Measurements from ENCODE around the gene HIVEP2.

Gene HIVEP2

GRCh38 chr6:142833054-142833453 is 111.9 kb downstream of the HIVEP2 start:
- TF ChIP-seq, protein P1, sequence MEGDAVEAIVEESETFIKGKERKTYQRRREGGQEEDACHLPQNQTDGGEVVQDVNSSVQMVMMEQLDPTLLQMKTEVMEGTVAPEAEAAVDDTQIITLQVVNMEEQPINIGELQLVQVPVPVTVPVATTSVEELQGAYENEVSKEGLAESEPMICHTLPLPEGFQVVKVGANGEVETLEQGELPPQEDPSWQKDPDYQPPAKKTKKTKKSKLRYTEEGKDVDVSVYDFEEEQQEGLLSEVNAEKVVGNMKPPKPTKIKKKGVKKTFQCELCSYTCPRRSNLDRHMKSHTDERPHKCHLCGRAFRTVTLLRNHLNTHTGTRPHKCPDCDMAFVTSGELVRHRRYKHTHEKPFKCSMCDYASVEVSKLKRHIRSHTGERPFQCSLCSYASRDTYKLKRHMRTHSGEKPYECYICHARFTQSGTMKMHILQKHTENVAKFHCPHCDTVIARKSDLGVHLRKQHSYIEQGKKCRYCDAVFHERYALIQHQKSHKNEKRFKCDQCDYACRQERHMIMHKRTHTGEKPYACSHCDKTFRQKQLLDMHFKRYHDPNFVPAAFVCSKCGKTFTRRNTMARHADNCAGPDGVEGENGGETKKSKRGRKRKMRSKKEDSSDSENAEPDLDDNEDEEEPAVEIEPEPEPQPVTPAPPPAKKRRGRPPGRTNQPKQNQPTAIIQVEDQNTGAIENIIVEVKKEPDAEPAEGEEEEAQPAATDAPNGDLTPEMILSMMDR (IDR thresholded peaks at IDR 0.05; ENCODE audit: low read depth, low read length, missing control alignments): no peak
- no peak for DNase-seq (ENCODE audit: extremely low read depth, low read depth)
- no peak overlapping the region for H3K4me3 ChIP-seq (replicated peaks; ENCODE audit: low read depth, low read length)

DNA sequence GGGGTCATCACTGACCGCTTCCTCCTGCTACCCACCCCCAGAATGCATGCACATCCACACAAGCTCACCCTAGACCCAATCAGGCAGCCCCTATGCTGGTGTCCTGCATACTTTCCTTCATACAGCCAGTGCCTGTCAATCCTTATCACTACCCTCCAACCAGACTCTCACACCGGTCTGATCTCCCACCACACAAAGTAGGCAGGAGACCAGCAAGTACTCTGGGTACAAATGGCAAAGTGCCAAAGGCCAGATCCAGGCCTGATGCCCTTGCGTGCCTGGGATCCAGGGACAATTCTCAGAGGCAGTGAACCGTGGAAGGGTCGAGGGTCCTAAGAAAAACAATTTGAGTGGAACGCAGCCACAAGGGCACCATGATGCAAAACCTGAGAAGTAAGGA is 114.2 kb downstream of the HIVEP2 start:
- TF ChIP-seq, protein P1 (IDR thresholded peaks at IDR 0.05; ENCODE audit: low read depth, low read length, missing control alignments): no peak
- H3K4me3 ChIP-seq (replicated peaks; ENCODE audit: low read depth, low read length): no peak overlapping the region
- DNase-seq (ENCODE audit: extremely low read depth, low read depth): no peak

- no peak overlapping the region for H3K4me3 ChIP-seq (replicated peaks; ENCODE audit: low read depth, low read length)
- no peak for DNase-seq (ENCODE audit: extremely low read depth, low read depth)
- TF ChIP-seq, protein P1 (IDR thresholded peaks at IDR 0.05; ENCODE audit: low read depth, low read length, missing control alignments): no peak
Measured at GRCh38 chr6:142830116-142830710, 114.8 kb downstream of the HIVEP2 start.

DNA sequence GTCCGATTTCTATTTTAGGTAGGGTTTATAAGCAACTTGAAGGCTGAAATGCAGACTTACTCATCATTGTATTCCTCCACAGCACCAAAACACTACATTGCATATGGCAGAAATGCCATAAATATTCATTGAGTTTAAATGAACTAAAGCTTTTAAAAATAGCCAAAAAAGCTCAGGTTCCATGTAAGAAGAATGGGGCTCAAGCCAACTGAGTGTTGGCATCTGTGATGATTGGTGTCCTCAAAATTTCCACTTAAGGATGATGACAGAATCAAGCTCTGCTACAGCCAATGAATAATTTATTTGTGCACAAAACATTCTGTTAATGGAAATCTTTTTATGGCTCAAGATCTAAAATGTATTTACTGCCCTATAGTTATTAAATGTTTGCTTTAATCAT is 115.4 kb downstream of the HIVEP2 start:
- no peak for DNase-seq (ENCODE audit: extremely low read depth, low read depth)
- TF ChIP-seq, protein P1 (IDR thresholded peaks at IDR 0.05; ENCODE audit: low read depth, low read length, missing control alignments): no peak
- H3K4me3 ChIP-seq (replicated peaks; ENCODE audit: low read depth, low read length): no peak overlapping the region

- no peak overlapping the region for H3K4me3 ChIP-seq (replicated peaks; ENCODE audit: low read depth, low read length)
- TF ChIP-seq, protein P1 (IDR thresholded peaks at IDR 0.05; ENCODE audit: low read depth, low read length, missing control alignments): no peak
- DNase-seq (ENCODE audit: extremely low read depth, low read depth): no peak
Measured at GRCh38 chr6:142827991-142828390, 117.0 kb downstream of the HIVEP2 start.

DNA sequence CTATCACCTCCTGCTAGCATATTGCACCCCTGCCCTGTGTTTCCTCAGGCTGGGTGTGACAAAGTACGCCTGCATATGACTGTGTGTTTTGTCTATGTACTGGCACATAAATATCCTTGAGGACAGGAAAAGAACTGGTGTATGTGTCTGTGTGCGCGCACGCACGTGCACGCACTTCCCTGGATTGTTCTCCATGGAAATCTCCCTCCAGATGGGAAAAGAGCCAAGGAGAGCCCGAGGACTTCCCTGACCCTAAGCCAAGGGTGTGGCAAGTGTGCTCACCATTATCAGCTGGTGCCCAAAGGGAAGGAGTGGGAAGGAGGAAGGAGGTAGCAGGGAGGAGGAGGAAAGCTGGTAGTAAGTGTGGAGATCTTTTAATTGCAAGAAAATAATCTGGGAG is 117.6 kb downstream of the HIVEP2 start:
- TF ChIP-seq, protein P1 (IDR thresholded peaks at IDR 0.05; ENCODE audit: low read depth, low read length, missing control alignments): no peak
- no peak overlapping the region for H3K4me3 ChIP-seq (replicated peaks; ENCODE audit: low read depth, low read length)
- no peak for DNase-seq (ENCODE audit: extremely low read depth, low read depth)

GRCh38 chr6:142825760-142826159 is 119.2 kb downstream of the HIVEP2 start:
- TF ChIP-seq, protein P1 (IDR thresholded peaks at IDR 0.05; ENCODE audit: low read depth, low read length, missing control alignments): no peak
- DNase-seq (ENCODE audit: extremely low read depth, low read depth): no peak
- H3K4me3 ChIP-seq (replicated peaks; ENCODE audit: low read depth, low read length): no peak overlapping the region

Data from HFF-Myc (cell line).